ENCODE results near the gene ADAMTS2.

DNA sequence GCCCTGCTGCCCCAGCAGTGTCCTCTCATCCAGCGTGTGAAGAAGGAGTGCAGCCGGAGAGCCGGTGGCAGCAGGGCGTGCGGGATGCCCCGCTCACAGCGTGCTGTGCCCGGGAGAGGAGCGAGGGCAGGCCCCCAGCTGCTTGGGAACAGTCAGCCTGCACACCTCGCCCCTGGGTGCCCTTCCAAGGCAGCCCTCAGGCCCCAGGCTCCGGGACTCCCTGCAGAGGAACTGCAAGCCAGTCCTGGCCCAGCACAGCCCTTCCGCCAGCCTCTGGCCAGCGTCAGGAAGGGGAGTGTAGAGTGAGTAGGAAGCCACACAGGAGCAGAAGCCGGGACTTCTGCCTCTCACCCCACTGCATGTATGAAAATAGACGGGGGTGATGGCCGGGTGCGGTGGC, 43.5 kb downstream of the ADAMTS2 start:
- TF ChIP-seq, protein P1, sequence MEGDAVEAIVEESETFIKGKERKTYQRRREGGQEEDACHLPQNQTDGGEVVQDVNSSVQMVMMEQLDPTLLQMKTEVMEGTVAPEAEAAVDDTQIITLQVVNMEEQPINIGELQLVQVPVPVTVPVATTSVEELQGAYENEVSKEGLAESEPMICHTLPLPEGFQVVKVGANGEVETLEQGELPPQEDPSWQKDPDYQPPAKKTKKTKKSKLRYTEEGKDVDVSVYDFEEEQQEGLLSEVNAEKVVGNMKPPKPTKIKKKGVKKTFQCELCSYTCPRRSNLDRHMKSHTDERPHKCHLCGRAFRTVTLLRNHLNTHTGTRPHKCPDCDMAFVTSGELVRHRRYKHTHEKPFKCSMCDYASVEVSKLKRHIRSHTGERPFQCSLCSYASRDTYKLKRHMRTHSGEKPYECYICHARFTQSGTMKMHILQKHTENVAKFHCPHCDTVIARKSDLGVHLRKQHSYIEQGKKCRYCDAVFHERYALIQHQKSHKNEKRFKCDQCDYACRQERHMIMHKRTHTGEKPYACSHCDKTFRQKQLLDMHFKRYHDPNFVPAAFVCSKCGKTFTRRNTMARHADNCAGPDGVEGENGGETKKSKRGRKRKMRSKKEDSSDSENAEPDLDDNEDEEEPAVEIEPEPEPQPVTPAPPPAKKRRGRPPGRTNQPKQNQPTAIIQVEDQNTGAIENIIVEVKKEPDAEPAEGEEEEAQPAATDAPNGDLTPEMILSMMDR (IDR thresholded peaks at IDR 0.05; ENCODE audit: extremely low read depth in 1 of 2, insufficient read depth in 1 of 2, low read depth in 1 of 2, low read length in 2 of 2) = no peak
- TF ChIP-seq GATA2 (IDR thresholded peaks at IDR 0.05; ENCODE audit: insufficient read depth, insufficient read length, low read depth, low read length) (no peak), EZH2 (IDR thresholded peaks at IDR 0.05; ENCODE audit: borderline replicate concordance, low read depth, low read length, severe bottlenecking) (no peak)
